DMS79 (cell line): ENCODE results near the gene TTC16.

Experiments
- DNase-seq: peaks from one replicate; lab custom pipeline; 2025; lab: John Stamatoyannopoulos, UW

Gene TTC16

DNA sequence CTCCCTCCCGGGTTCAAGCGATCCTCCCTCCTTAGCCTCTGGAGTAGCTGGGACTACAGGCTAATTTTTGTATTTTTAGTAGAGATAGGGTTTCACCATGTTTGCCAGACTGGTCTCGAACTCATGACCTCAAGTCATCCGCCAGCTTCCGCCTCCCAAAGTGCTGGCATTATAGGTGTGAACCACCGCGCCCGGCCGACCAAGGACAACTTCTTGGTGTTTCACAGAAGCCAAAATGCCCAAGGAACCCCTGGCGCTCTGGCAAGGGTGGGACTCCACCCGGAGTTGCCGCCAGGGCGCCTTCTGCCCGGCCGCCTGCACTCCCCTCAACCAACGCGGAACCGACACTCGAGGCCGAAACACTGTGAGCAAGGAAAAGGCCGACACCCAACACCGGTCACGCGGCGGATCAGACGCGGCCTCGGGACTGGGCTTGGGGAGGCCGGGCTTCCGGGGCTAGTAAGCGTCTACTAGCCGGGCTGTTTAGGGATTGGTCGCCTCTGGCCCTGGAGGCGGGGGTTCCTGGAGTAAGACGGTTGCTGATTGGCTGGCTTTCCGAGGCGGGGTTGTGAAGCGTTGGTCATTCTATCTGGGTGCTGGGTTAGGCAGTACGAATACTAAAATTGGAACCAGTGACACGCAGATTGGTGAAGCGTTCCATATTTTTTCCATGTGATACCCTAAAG lies 16.8 kb upstream of the TTC16 start:
- no peak for DNase-seq

DNA sequence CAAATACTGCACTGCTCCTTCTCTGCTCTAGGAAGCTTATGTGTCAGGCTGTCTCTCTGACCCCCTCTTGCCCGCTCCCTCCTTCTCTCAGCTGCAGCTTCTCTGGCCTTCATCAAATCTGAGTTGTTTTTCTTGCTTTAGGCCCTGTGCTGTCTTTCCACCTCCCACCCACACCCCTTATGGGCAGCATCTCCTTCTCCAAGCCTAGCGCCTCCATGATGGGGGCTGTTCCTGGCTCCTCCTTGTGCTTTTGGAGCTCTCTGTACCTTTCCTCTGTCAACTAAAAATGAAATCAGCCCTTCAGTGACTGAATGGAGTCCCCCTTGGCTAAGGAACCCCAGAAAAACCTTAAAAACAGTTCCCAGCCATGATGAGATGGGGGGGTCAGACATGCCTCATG lies 15.7 kb upstream of the TTC16 start:
- DNase-seq = no peak

DNA sequence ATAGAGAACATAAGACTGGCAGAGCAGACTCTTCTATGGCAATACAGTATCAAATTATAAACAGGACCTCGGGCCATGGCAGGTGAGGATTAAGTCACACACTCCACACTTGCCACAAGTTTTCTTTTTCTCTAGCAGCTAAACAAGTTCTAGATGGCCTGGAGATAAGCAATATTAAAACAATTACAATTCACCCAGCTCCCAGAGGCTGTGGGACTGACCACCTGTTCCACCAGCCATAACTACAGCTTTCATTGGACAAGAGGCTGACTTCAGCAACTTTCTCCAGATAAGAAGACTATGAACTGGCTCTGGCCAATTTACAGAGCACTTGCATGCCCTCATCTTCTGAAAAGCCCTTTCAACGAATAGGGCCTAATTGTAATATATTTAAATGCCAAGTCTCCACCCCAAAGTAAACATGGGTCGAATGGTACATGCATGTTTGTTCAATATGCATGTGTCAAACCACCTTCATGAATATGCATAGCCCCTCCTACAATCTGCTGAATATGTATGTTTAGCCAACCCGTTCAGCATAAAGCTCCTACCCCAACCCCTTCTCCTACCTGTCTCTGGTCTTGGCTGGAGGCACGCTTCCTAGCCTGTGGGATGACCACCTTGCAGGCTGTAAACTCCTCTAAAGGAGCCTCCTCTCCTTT lies 15.2 kb upstream of the TTC16 start:
- DNase-seq = peak; percentile 25

DNA sequence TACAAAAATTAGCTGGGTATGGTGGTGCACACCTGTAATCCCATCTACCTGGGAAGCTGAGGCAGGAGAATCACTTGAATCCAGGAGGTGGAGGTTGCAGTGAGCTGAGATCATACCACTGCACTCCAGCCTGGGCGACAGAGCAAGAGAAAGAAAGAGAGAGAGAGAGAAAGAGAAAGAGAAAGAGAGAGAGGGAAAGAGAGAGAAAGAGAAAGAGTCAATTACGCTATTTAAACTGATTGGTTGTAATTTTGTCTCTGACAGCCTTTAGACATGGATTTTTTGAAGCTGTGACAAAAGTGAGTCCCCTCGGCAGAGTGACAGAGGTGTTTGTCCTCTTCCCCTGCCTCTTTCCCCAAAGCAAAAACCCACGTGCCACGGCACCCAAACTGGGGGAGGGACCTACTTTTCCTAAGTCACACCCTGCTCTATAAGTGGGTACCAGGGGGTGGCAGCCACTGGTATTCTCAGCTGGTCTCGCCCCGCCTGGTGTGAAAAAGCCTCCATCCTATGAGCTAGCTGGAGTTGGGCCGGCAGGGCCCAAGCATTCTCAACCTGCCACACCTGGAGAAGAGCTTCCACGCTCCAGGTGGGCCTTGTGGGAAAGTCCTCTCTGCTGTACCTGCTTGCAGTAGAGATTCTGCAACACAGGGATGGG lies 12.5 kb upstream of the TTC16 start:
- no peak for DNase-seq

DNA sequence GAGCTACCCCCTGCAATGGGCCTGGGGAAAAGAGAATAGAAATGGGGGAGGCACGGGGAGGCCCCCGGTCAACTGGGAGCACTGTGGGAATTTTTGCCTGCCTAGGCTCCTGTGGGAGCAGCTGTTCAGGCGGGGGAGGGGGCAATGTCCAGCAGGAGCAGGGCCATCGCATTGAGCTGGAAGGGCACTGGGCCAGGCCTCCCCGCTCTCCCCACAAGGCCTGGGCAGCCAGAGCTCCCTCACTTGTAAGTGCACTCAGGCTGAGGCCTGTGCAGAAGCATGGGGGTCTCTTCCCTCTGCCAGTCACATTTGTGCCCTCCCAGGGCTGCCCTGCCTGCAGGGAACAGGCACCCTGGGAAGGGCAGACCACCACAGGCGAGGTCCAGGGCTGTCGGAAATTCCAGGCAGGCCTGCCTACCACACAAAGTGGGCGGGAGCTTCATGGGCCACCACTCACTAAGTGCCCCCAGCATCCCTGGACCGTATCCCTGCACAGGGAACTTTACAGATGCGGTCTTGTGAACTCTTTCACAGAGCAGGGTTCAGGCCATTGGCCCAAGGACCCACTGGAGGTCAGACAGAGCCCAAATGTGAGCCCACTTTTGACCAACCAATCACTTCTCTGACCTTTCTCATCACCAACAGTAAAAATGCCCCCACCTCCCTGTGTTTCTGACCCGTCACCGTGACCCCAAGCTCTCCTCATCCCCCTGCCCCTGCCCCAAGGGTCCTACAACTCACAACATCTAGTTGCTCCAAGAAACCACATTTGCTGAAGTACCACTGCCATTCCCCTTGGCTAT lies 10.1 kb upstream of the TTC16 start:
- DNase-seq = no peak

DNA sequence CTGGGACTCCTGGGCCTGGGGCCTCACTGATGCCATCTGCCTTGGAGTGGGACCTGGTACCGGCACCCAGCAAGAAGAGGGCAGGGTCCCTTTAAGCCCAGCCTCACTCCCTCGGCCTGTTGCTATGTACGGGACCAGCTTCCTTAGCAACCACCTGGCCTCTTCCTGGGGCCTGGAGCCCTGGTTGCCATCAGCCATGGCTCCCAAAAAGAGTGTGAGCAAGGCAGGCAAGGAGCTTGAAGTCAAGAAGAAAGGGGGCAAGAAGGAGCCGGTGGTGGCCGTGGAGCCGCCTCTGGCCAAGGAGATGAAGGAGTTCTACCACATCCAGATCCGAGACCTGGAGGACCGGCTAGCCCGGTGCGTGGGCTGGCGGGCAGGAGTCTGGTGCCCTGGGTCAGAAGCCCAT lies 9.0 kb upstream of the TTC16 start, which contains the start of gene CFAP157:
Gene CFAP157, plus strand, starts transcription at position 153 of the 406 bp plus-strand sequence. Its CDS starts 44 bp downstream, at position 197.
- DNase-seq = no peak

DNA sequence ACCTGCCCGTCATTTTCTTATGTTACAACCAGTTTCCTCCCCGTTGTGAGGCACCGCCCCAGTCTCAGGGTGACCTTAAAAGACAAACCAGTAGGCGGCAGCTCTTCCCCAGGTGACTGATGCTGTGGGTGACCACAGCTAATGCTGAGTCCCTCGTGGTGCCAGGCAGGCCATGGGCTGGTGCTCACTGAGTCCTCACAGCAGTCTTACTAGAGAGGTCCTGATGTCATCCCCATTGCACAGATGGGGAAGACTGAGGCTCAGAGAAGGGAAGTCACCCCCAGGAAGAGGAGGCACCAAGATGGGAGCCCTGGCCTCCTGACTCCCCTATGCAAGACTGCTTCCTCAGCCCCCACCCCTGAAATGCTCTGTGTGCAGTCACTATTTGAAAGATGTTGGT lies 8.1 kb upstream of the TTC16 start:
- DNase-seq = no peak

DNA sequence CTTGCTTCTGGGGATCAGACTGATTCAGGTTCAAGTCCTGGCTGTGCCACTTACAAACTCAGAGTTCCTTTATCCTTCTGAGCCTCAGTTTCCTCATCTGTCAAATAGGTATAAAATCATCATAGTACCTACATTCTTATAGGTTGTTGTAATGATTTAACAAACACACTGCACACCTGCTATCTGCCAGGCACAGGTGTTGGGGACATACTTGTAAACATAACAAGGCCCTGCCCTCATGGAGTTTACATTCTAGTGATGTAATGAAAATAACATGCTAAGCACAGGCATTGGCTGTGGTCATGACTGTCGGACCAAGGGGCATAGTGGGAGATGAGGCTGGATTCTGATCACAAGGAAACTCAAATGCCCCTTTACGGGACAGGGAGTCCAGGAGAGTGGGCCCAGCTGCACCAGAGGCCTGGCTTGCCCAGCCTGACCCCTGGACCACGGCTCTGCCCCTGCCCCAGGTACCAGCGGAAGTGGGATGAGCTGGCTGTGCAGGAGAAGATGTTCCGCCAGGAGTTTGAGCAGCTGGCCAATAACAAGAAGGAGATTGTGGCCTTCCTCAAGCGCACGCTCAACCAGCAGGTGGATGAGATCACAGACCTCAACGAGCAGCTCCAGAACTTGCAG lies 6.8 kb upstream of the TTC16 start:
- DNase-seq = no peak

DNA sequence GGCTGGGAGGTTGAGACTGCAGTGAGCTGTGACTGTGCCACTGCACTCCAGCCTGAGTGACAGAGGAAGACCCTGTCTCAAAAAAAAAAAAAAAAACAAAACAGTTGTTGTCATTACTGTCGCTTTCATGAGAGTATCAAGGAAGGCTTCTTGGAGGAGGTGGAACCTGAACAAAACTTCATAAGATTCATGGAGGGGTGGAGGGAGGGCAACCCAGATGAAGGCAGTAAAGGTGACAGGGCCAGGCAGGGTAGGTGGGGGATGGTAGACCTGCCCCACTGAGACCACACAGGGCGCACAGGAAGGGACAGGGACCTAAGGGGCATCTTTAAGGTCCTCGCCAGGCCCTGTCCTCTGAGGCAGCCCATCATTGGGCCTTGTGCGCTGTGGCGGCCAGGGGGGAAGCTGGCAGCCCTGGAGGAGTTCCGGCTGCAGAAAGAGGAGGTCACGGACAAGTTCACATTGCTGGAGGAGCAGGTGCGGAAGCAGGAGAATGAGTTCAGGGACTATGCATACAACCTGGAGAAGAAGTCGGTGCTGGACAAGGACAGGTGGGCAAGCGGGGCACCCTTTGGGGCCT lies 5.6 kb upstream of the TTC16 start:
- DNase-seq = no peak

DNA sequence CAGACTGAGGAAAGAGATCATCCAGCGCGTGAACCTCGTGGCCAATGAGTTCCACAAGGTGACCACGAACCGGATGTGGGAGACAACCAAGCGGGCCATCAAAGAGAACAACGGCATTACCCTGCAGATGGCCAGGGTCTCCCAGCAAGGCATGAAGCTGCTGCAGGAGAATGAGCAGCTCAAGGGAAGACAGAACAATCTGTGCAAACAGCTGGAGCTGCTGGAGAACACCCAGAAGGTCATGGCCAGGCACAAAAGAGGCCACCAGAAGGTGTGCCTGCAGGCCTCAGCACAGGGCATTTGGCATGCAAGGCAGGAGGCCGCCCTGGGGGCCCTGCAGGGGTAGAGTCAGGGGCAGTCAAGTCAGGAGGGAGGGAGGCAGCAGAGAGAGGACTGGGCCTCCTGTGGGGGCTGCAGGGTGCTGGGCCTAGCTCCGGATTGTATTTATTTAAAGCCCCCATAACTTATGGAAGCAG lies 4.6 kb upstream of the TTC16 start:
- no peak for DNase-seq

DNA sequence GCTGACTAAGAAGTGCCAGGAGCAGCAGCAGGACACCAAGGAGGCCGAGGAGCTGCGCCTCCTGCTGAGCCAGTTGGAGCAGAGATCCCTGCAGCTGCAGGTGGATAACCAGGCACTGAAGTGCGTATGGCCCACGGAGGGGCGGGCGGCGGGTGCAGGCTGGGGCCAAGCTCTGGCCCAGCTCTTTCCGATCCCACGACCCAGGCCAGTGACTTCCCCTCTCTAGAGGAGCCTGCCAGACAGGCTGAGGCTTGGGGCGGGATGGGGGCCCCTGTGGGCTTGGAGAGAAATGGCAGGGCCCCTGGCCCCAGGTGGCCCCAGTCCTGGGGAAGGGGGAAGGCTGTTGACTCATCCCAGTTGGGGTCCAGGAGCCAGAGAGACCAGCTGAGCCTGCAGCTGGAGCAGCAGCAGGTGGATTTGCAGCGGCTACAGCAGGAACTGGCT lies 4.0 kb upstream of the TTC16 start:
- DNase-seq = no peak

DNA sequence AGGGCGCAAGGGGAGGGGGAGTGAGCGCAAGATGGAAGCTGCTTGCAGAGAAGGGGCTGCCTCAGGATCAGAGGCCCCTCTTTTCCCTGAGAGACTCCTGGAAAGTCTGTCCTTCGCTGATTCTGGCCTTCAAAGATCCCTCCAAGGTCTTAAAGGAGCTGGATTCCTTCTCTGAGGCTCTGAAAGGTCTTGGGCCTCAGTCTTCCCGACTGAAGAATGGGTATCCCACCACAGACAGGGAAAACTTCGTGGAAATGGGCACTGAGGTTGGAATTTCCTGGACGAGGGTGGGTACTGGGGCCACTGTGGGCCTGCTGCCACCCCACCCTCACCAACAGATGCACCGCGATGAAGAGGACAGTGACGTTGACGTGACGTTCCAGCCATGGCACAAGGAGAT lies 3.5 kb upstream of the TTC16 start:
- no peak for DNase-seq

DNA sequence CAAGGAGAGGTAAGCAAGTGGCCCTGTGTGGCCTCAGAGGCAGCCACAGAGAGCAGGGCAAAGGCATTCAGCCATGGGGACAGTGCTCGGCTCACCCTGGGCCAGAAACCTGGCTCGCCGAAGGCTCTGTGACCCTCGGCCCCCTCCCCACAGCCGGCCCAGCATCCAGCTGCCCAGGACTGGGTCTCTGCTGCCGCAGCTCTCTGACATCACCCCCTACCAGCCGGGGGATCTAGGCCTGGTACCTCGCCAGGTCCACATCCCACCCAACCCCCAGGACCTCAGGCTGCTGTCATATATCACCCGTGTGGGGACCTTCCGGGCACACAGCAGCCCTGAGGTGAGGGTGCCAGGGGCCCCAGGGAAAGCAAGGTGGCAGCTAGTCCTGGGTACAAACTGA lies 3.0 kb upstream of the TTC16 start:
- DNase-seq = no peak

DNA sequence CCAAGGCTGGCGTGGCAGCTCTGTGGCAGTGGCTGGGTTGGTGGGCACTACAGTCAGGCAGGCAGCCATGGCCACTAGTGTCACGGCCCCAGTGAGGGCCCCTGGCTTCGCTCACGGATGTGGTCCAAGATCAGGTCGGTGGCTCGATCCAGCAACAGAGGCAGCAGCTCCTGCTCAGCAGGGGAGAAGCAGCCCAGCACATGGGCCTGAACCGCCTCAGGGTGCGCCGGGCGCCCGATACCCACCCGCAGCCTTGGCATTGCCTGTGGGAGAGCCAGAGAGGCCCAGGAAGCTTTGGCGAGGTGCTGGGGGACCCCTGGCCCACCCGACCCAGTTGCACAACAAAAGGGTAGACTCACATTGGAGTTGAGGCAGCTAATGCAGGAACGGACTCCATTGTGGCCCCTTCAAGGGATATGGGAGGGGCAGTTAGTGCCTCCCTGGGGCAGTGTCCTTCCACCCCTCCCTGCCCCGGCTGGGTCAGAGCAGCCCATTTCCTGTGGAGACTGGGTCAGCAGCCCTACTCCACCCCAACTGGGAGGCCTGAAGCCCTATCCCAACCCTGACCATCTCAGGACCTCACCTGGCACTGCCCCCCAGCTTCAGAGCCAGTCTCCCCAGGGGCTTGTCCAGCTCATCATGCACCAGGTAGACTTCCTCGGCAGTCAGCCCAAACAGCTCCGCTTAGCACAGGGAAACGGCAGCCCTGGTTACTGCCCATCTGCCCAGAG lies 1.7 kb upstream of the TTC16 start:
- DNase-seq = no peak

DNA sequence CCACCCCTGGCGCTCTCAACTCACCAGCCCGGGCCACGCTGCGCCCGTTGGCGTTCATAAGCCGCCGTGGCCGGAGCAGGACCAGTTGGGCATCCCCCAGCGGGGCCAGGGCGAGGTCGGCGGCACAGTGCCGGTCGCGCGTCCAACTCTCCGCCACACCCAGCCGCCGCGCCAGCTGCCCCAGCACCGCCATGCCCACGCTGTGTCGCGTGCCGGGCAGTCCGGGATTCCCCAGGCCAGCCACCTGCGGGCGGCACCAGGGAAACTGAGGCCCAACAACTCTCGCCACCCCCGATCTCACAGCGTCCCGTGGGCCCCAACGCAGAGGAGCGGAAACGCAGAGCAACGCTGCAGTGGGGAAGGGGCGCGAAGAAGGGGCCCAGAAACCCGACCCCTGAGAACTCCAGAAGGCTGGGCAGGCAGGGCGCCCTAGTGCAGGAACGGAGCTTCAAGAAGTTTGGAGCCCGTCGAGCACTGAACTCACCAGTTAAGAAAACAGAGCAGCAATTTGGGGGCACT lies 869 bp upstream of the TTC16 start:
- DNase-seq = no peak

DNA sequence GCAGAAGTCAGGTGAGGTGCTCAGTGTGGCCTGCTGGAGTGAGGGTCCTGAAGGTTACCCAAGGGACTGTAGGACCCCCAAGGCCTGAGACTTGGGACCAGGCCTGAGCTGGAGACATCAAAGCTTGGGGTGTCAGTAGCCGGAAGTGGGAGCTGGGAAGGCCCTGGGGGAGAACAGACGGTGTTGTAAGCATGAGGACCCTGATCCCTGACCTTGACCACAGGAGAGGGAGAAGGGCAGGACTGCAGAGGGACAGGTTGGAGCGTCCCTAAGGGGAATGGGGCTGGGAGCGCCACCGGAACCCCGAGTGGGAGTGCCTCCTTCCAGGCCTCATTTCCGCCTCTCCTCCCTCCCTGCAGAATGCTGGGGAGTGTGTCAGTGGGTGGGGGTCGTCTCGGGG lies 533 bp downstream of the TTC16 start:
- DNase-seq = no peak

DNA sequence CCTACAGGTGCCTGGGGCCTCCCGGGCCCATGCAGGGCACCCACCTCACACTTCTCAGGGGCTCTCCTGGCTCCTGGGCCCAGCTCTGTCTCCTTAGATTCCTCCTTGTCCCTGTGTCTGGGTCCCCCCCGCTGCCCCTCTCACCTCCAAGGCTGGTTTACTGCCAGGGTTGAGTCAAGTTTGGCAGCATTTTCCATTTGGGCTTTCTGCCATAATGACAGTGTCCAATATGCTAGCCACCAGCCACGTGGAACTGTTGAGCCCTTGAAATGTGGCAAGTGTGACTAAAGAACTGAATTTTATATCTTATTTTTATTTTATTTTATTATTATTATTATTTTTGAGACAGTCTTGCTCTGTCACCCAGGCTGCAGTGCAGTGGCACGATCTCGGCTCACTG lies 1.9 kb downstream of the TTC16 start:
- DNase-seq = no peak

DNA sequence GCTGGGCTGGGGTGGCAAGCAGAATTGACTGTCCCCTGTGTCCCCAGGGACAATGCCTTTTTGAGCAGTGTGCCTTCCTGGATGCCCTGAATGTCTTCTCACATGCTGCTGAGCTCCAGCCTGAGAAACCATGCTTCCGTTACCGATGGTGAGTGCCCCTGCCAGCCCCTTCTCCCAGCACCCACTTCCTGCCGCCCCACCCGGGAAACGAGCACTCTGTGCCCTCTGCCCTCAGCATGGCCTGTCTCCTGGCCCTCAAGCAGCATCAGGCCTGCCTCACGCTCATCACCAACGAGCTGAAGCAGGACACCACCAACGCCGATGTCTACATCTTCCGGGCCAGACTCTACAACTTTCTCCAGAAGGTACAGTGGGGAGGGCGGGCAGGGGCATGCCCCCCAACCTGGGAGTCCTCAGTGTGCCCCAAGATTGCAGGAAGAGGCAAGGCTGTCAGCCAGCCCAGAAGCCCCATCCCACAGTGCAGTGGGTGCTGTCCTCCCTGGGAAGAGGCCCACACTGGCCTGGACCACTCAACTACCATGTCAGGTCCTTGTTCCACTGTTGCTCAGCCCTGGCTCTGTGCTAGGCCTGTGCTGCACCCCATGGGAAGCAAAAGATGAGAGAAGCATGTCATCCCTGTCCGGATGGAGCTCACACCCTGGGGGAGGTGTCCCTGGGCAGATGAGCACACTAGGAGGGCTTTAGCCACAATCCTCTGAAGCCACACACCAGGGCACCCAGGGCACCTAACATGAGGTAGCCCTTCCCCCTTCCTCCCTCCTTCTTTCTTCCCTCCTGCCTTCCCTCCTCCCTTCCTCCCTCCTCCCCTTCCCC lies 4.4 kb downstream of the TTC16 start:
- DNase-seq = no peak

DNA sequence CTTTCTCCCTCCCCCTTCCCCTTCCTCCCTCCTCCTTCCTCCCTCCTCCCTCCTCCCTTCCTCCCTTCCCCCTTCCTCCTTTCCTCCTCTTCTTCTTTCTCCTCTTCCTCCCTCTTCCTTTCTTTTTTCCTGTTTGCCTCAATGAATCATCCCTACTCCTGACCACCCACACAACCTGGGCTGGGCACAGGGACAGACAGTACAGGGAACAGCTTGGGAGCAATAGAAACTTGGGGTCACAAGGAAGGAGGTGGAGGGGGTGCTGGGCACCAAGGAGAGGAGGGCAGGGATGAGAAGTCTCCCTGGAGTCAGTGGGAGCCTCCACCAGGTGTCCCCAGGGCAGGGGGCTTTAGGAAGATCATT lies 5.0 kb downstream of the TTC16 start:
- no peak for DNase-seq

DNA sequence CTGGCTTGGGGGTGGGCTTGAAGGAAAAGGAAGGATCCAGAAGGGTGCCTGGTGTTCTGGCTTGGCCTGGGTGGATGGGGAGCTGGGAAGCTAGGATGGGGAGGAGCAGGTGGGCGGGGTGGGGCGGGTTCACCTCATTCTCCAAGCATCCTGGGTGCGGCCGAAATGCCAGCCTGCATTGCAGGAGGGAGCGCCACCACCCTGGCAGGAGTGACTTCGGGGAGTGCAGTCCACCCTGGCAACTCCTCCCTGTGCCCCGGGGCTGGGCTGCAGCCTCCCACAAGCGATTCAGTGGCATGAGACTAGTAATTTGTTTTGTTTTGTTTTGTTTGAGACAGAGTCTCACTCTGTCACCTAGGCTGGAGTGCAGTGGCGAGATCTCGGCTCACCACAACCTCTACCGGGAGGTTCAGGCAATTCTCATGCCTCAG lies 5.5 kb downstream of the TTC16 start:
- DNase-seq = no peak
